PC-3 (cell line): ENCODE measurements around the gene HOXD11. TPM values are rescaled to one million over a fixed set of nuclear protein-coding genes. Genes with fewer than 3 reads are reported as not detected.

Experiments used
- ATAC-seq: fragments of 200-7000 bp; cut with Tn5 transposase; 2 replicates; pipeline ENCODE4 v1.9.1; 2020; ENCODE audit warnings: mild to moderate bottlenecking, moderate library complexity
- BruUV-seq: library from RNA; stranded (reverse); fragments of 400-500 nt; replicated peaks from 2 replicates; lab custom pipeline; 2021; lab: Mats Ljungman, UMichigan
- CTCF ChIA-PET: fragments of 300-600 bp; sonication (Branson Sonifier 250); formaldehyde crosslinking; loops from one replicate; lab custom pipeline; 2022; ENCODE audit warnings: antibody characterized with exemption; lab: Charles Lee
- POLR2A ChIA-PET: fragments of 300-600 bp; sonication (Branson Sonifier 250); formaldehyde crosslinking; loops from one replicate; lab custom pipeline; 2022; ENCODE audit warnings: antibody characterized with exemption; ENCODE audit not compliant: unreplicated experiment; lab: Charles Lee
- DNase-seq: peaks from one replicate; pipeline ENCODE4 v3.0.0-alpha.2; 2015
- H2AFZ ChIP-seq: fragments of 300-600 bp; sonication (generic); 2 replicates; pipeline ENCODE4 v1.6.0; 2016; ENCODE audit warnings: antibody characterized with exemption, low read length
- H3F3A ChIP-seq: fragments of 300-600 bp; sonication (generic); one replicate; pipeline ENCODE4 v1.6.0; 2017; ENCODE audit warnings: antibody characterized with exemption, low read length, control low read depth, mild to moderate bottlenecking; ENCODE audit not compliant: unreplicated experiment
- H3K27ac ChIP-seq: fragments of 300-600 bp; sonication (generic); 2 replicates; pipeline ENCODE4 v1.5.1; 2016; ENCODE audit warnings: mild to moderate bottlenecking, low read length
- H3K27me3 ChIP-seq: fragments of 300-600 bp; sonication (generic); 2 replicates; pipeline ENCODE4 v1.6.1; 2016; ENCODE audit warnings: low read length, mixed read lengths
- H3K36me3 ChIP-seq: fragments of 300-600 bp; sonication (generic); 2 replicates; pipeline ENCODE4 v1.6.1; 2016; ENCODE audit warnings: low read depth, mixed run types, low read length, mixed read lengths
- H3K4me1 ChIP-seq: fragments of 300-600 bp; sonication (generic); 2 replicates; pipeline ENCODE4 v1.5.1; 2016; ENCODE audit warnings: low read length; ENCODE audit not compliant: insufficient read depth
- H3K4me2 ChIP-seq: fragments of 300-600 bp; sonication (generic); 2 replicates; pipeline ENCODE4 v1.6.0; 2016; ENCODE audit warnings: low read length
- H3K4me3 ChIP-seq: fragments of 300-600 bp; sonication (generic); 2 replicates; pipeline ENCODE4 v1.5.1; 2016; ENCODE audit warnings: mild to moderate bottlenecking, low read length, mixed read lengths
- H3K79me2 ChIP-seq: fragments of 300-600 bp; sonication (generic); 2 replicates; pipeline ENCODE4 v1.6.1; 2017; ENCODE audit warnings: low read length, mixed read lengths
- H3K9ac ChIP-seq: fragments of 300-600 bp; sonication (generic); 2 replicates; pipeline ENCODE4 v1.6.0; 2016; ENCODE audit warnings: mild to moderate bottlenecking, low read length
- H3K9me2 ChIP-seq: fragments of 300-600 bp; sonication (generic); replicated peaks from 2 replicates; pipeline ENCODE4 v1.6.1; 2016; ENCODE audit warnings: mixed run types, low read length, mixed read lengths
- H3K9me3 ChIP-seq: fragments of 300-600 bp; sonication (generic); 2 replicates; pipeline ENCODE4 v1.6.1; 2016; ENCODE audit warnings: low read length, mixed read lengths
- H4K20me1 ChIP-seq: fragments of 300-600 bp; sonication (generic); 2 replicates; pipeline ENCODE4 v1.6.1; 2016; ENCODE audit warnings: low read length, mixed read lengths
- CTCF ChIP-seq: fragments of 300-600 bp; sonication (generic); conservative IDR thresholded peaks from 2 replicates; pipeline ENCODE4 v1.5.1; 2017; ENCODE audit warnings: antibody characterized with exemption, low read depth, mild to moderate bottlenecking, low read length
- EZH2 ChIP-seq: fragments of 300-600 bp; sonication (generic); IDR thresholded peaks from one replicate; pipeline ENCODE4 v1.6.1; 2017; ENCODE audit warnings: antibody characterized with exemption, mild to moderate bottlenecking, low read length; ENCODE audit not compliant: unreplicated experiment
- EZH2phosphoT487 ChIP-seq: fragments of 300-600 bp; sonication (generic); IDR thresholded peaks from 2 replicates; pipeline ENCODE4 v1.6.1; 2018; ENCODE audit warnings: mild to moderate bottlenecking, antibody characterized with exemption, low read length, borderline replicate concordance
- intact Hi-C: fragments of 100-400 bp; cut with micrococcal nuclease; formaldehyde crosslinking; loops from 2 replicates; pipeline ENCODE4 v1.9.0; 2023
- total RNA-seq: library from RNA; depleted of rRNA; stranded (reverse); fragments of >200 nt; gene quantifications from 2 replicates; pipeline ENCODE4 v1.2.3, GENCODE V29; 2014

HOXD11 gene
- total RNA-seq, 1 experiment from 2014 or later, result not detected

- Histone ChIP-seq H3K27me3 (peaks cover 37% of the 10 kb centered on the region), H3K9ac (no peak overlapping the region), H3F3A (no peaks in the 10 kb centered on the region), H3K36me3 (no peaks in the 10 kb centered on the region), H4K20me1 (no peaks in the 10 kb centered on the region), H3K79me2 (no peaks in the 10 kb centered on the region), H3K9me3 (no peaks in the 10 kb centered on the region), H3K27ac (no peak overlapping the region), H2AFZ (no peak overlapping the region), H3K4me1 (no peaks in the 10 kb centered on the region), H3K9me2 (no peaks in the 10 kb centered on the region), H3K4me2 (no peak overlapping the region), H3K4me3 (no peak overlapping the region)
- ATAC-seq (no peak), DNase-seq (no peak)
- CTCF ChIA-PET, result no interaction called here
- intact Hi-C loops, result no loop called here
- no peak for TF ChIP-seq CTCF
- no peak for TF ChIP-seq EZH2
- TF ChIP-seq EZH2phosphoT487, result no peak
- BruUV-seq, result no TSS peak
- POLR2A ChIA-PET, result no interaction called here
Observed at GRCh38 chr2:176068419-176068832, 38.7 kb upstream of the HOXD11 start.

DNA sequence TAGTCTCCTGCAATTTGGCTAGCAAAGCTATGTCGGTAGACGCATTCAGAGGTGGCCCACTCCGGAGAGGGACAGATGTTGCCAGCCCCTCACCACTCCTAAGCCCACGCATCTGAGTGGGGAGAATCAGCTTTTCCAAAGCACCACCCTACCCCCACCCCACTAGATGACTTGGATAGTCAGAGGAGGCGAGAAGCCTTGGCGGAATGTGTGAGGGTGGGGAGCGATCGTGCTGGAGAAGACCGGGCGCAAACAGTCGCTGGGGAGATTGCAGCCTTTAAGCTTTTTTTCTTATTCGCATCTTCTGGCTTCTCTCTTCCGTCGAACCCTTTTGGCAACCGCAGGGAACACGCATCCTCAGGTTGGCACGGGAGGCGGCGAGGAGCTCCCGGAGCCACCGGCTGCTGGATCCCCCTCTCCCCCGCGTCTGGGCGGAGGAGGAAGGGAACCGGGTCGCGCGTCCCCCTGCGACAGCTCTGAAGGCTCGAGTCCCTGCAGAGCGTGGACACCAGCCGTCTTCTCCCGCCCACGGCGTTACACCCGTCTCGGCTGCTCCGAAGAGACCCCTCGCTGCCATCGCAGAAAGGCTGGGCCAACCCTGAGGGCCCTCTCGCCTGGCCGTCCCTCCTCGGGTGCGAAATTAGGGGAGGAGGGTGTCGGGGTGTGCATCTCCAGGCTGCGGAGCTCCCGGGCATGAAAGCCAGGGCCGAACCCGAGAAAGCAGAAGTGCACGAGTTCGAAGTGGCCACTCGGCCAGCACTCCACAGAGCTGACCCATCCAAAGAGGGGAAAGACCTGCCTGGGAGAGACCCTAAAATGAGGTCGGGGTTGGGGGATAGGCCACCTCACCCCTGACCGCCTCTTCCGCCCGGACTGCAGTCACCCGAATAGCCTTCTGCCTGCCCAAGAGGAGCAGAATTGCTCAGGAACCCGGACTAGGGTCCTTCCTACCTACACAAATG is 35.5 kb upstream of the HOXD11 start:
- Histone ChIP-seq H3K4me1 (no peaks in the 10 kb centered on the region), H3K9me3 (no peaks in the 10 kb centered on the region), H3F3A (no peaks in the 10 kb centered on the region), H3K27me3 (peaks cover 48% of the 10 kb centered on the region), H3K4me3 (no peak overlapping the region), H3K9me2 (no peaks in the 10 kb centered on the region), H3K9ac (no peak overlapping the region), H3K4me2 (no peak overlapping the region), H3K79me2 (no peaks in the 10 kb centered on the region), H3K36me3 (no peaks in the 10 kb centered on the region), H3K27ac (no peak overlapping the region), H4K20me1 (no peaks in the 10 kb centered on the region), H2AFZ (no peak overlapping the region)
- ATAC-seq (no peak), DNase-seq (no peak)
- TF ChIP-seq EZH2phosphoT487, result no peak
- TF ChIP-seq EZH2, result no peak
- TF ChIP-seq CTCF, result no peak
- CTCF ChIA-PET, result no interaction called here
- no TSS peak for BruUV-seq
- POLR2A ChIA-PET, result no interaction called here
- intact Hi-C loops, result no loop called here

GRCh38 chr2:176072292-176072669 is 34.8 kb upstream of the HOXD11 start:
- DNase-seq (no peak), ATAC-seq (no peak)
- BruUV-seq, result no TSS peak
- no peaks in the 10 kb centered on the region for H3K4me1 ChIP-seq
- ChIA-PET CTCF (no interaction called here), POLR2A (no interaction called here)
- no peak overlapping the region for H3K4me2 ChIP-seq
- H3K36me3 ChIP-seq, result no peaks in the 10 kb centered on the region
- H3K9me2 ChIP-seq, result no peaks in the 10 kb centered on the region
- H3K4me3 ChIP-seq, result no peak overlapping the region
- no peaks in the 10 kb centered on the region for H3F3A ChIP-seq
- no peak overlapping the region for H3K9ac ChIP-seq
- TF ChIP-seq CTCF (no peak), EZH2 (no peak), EZH2phosphoT487 (no peak)
- no peaks in the 10 kb centered on the region for H3K9me3 ChIP-seq
- intact Hi-C loops, result no loop called here
- H3K27me3 ChIP-seq, result peaks cover 55% of the 10 kb centered on the region
- H2AFZ ChIP-seq, result no peak overlapping the region
- H4K20me1 ChIP-seq, result no peaks in the 10 kb centered on the region
- H3K27ac ChIP-seq, result no peak overlapping the region
- no peaks in the 10 kb centered on the region for H3K79me2 ChIP-seq
